Caco-2 (cell line): ENCODE results near the gene IGSF21. TPM values are rescaled to one million over a fixed set of nuclear protein-coding genes. Genes with fewer than 3 reads are reported as not detected.

Experiments used
- BruUV-seq: library from RNA; stranded (reverse); fragments of 400-500 nt; replicated peaks from 2 replicates; lab custom pipeline; 2021; lab: Mats Ljungman, UMichigan
- CTCF ChIA-PET: fragments of 300-600 bp; sonication (Branson Sonifier 250); formaldehyde crosslinking; loops from one replicate; lab custom pipeline; 2022; ENCODE audit warnings: antibody characterized with exemption; lab: Charles Lee
- POLR2A ChIA-PET: fragments of 300-600 bp; sonication (Branson Sonifier 250); formaldehyde crosslinking; loops from one replicate; lab custom pipeline; 2022; ENCODE audit warnings: antibody characterized with exemption; lab: Charles Lee
- DNase-seq, 2 experiments: peaks; one replicate each; pipeline versions ENCODE4 v3.0.0 to v3.0.0-alpha.2; 2020 to 2022
- H3K27me3 ChIP-seq: replicated peaks from 2 replicates; pipeline ENCODE4 v1.6.0; 2011; ENCODE audit warnings: low read length; ENCODE audit not compliant: control insufficient read depth, insufficient read depth
- H3K36me3 ChIP-seq: 2 replicates; pipeline ENCODE4 v1.5.1; 2011; ENCODE audit warnings: low read length; ENCODE audit not compliant: control insufficient read depth, insufficient read depth
- H3K4me1 ChIP-seq: fragments of 250-450 bp; sonication (Bioruptor Pico); 2 replicates; pipeline ENCODE4 v1.5.1; 2020; ENCODE audit warnings: mild to moderate bottlenecking
- H3K4me3 ChIP-seq: 2 replicates; pipeline ENCODE4 v1.5.1; 2011; ENCODE audit warnings: low read depth, mild to moderate bottlenecking, control low read depth, low read length
- H3K9me3 ChIP-seq: fragments of 250-450 bp; sonication (Bioruptor Pico); 2 replicates; pipeline ENCODE4 v1.5.1; 2020; ENCODE audit warnings: mild to moderate bottlenecking, moderate library complexity
- H3K27ac Mint-ChIP-seq: one replicate; pipeline ENCODE4 v1.8.0; 2022; ENCODE audit warnings: mixed read lengths; ENCODE audit not compliant: unreplicated experiment
- H3K27me3 Mint-ChIP-seq: one replicate; pipeline ENCODE4 v1.8.0; 2022; ENCODE audit warnings: mixed read lengths; ENCODE audit not compliant: insufficient read depth, unreplicated experiment
- H3K36me3 Mint-ChIP-seq: one replicate; pipeline ENCODE4 v1.8.0; 2022; ENCODE audit warnings: mild to moderate bottlenecking, mixed read lengths; ENCODE audit not compliant: insufficient read depth, unreplicated experiment
- H3K4me1 Mint-ChIP-seq: one replicate; pipeline ENCODE4 v1.8.0; 2022; ENCODE audit warnings: low read depth, mixed read lengths; ENCODE audit not compliant: unreplicated experiment
- H3K4me3 Mint-ChIP-seq: one replicate; pipeline ENCODE4 v1.8.0; 2022; ENCODE audit warnings: mild to moderate bottlenecking, moderate library complexity, mixed read lengths; ENCODE audit not compliant: unreplicated experiment
- H3K9me3 Mint-ChIP-seq: one replicate; pipeline ENCODE4 v1.8.0; 2022; ENCODE audit warnings: mixed read lengths; ENCODE audit not compliant: unreplicated experiment
- CTCF ChIP-seq, 2 experiments: fragments of 200-600 bp in 1 of 2; IDR thresholded peaks; 1 replicate in 1 of 2; 2 replicates in 1 of 2; pipeline versions ENCODE4 v1.5.1 to v1.8.0; 2011 to 2022; ENCODE audit warnings: antibody characterized with exemption in 1 of 2, control low read depth in 1 of 2, inconsistent platforms in 1 of 2, low read depth in 1 of 2, low read length in 1 of 2, mild to moderate bottlenecking in 1 of 2, moderate library complexity in 1 of 2; ENCODE audit not compliant: insufficient read depth in 1 of 2, severe bottlenecking in 1 of 2, unreplicated experiment in 1 of 2
- intact Hi-C: fragments of 100-400 bp; cut with micrococcal nuclease; formaldehyde crosslinking; loops from one replicate; pipeline ENCODE4 v1.10.0; 2022; ENCODE audit not compliant: unreplicated experiment
- total RNA-seq: library from RNA; stranded (reverse); gene quantifications from 2 replicates; pipeline ENCODE4 v1.2.3, GENCODE V29; 2022

Gene IGSF21
- total RNA-seq, 1 experiment from 2014 or later = not detected

DNA sequence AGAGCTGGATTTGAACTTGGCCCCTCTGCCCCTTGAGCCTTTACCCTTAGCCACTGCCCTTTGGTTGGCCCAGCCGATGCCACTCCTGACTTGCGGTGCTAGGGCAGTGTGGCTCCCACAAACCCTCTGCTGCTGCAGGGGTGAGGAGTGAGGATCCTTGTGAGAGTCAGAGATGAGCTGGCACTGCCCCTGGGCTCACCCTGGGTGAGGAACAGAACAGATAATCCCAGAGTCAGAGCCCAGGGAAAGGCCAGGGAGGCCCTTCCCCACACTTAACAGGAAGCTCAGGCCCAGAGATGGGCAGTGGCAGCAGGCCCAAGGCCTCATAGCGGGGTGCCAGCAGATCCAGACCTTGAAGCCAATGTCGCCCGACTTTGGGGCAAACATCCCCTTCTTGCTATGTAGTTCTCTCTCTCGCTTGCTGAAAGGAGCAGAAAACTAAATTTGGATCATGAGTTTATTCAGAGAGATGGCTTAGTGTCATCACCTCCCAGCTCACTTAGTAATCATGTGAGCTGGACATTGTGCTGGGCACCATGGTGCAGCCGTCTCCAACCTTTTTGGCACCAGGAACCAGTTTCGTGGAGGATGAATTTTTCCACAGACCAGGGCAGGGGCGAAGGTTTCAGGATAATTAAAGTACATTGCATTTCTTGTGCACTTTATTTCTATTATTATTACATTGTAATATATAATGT lies 81.4 kb downstream of the IGSF21 start:
- H3K27me3 ChIP-seq = no peaks in the 10 kb centered on the region; the same call in 1 of the 2 replicates

GRCh38 chr1:18190598-18190997 lies 83.0 kb downstream of the IGSF21 start:
- Mint-ChIP-seq H3K36me3 (no peaks in the 10 kb centered on the region), H3K27me3 (peaks cover 18% of the 10 kb centered on the region), H3K4me3 (no peak overlapping the region), H3K27ac (no peak overlapping the region), H3K9me3 (no peaks in the 10 kb centered on the region), H3K4me1 (no peaks in the 10 kb centered on the region)
- Histone ChIP-seq H3K27me3 (no peaks in the 10 kb centered on the region; the same call in 1 of the 2 replicates), H3K4me1 (no peaks in the 10 kb centered on the region), H3K36me3 (no peaks in the 10 kb centered on the region), H3K9me3 (no peaks in the 10 kb centered on the region), H3K4me3 (no peak overlapping the region)
- intact Hi-C loops = no loop called here
- TF ChIP-seq CTCF (IDR thresholded peaks at IDR 0.05; ENCODE audit: insufficient read depth in 1 of 2, low read depth in 1 of 2, low read length in 1 of 2, severe bottlenecking in 1 of 2, unreplicated experiment in 1 of 2) = no peak
- no peak for DNase-seq
- ChIA-PET POLR2A (no interaction called here), CTCF (no interaction called here)
- BruUV-seq = no TSS peak

More for the DNA sequence above, 81.4 kb downstream of the IGSF21 start:
- no peaks in the 10 kb centered on the region for H3K36me3 Mint-ChIP-seq
- peaks cover 18% of the 10 kb centered on the region for H3K27me3 Mint-ChIP-seq
- no peak for DNase-seq
- H3K4me3 Mint-ChIP-seq = no peak overlapping the region
- ChIA-PET POLR2A (no interaction called here), CTCF (no interaction called here)
- Histone ChIP-seq H3K9me3 (no peaks in the 10 kb centered on the region), H3K4me3 (no peak overlapping the region), H3K4me1 (no peaks in the 10 kb centered on the region), H3K36me3 (no peaks in the 10 kb centered on the region)
- TF ChIP-seq CTCF (IDR thresholded peaks at IDR 0.05; ENCODE audit: insufficient read depth in 1 of 2, low read depth in 1 of 2, low read length in 1 of 2, severe bottlenecking in 1 of 2, unreplicated experiment in 1 of 2) = no peak
- H3K27ac Mint-ChIP-seq = no peak overlapping the region
- no peaks in the 10 kb centered on the region for H3K9me3 Mint-ChIP-seq
- BruUV-seq = no TSS peak
- intact Hi-C loops = no loop called here
- H3K4me1 Mint-ChIP-seq = no peaks in the 10 kb centered on the region

DNA sequence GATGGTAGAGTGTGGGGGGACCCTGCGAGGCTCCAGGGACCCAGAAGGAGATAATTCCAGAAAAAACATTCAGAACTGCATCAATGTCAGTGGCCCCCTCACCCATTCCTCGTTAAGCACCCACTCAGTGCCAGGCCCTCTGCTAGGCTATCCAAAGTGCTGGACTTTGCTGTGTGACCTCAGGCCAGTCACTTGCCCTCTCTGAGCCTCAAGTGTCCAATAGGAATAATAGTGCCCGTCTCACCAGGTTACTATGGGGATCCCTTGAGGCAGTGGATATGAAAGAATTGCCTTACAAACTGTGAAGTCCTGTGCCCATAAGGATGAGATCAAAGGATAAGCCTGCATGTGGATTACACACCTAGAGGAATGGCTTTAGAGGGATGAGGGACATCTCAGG lies 83.4 kb downstream of the IGSF21 start:
- ChIA-PET POLR2A (no interaction called here), CTCF (no interaction called here)
- Mint-ChIP-seq H3K27ac (no peak overlapping the region), H3K4me1 (no peaks in the 10 kb centered on the region), H3K36me3 (no peaks in the 10 kb centered on the region), H3K4me3 (no peak overlapping the region), H3K9me3 (no peaks in the 10 kb centered on the region), H3K27me3 (peaks cover 22% of the 10 kb centered on the region)
- no peaks in the 10 kb centered on the region for H3K4me1 ChIP-seq
- TF ChIP-seq CTCF (IDR thresholded peaks at IDR 0.05; ENCODE audit: insufficient read depth in 1 of 2, low read depth in 1 of 2, low read length in 1 of 2, severe bottlenecking in 1 of 2, unreplicated experiment in 1 of 2) = no peak
- H3K4me3 ChIP-seq = no peak overlapping the region
- BruUV-seq = no TSS peak
- intact Hi-C loops = no loop called here
- H3K36me3 ChIP-seq = no peaks in the 10 kb centered on the region
- no peaks in the 10 kb centered on the region for H3K9me3 ChIP-seq
- H3K27me3 ChIP-seq = no peaks in the 10 kb centered on the region; the same call in 1 of the 2 replicates
- no peak for DNase-seq
